Ishikawa (cell line): ENCODE data around the gene ABAT.

Experiments
- CEBPB ChIP-seq: IDR thresholded peaks from 2 replicates; pipeline ENCODE4 v1.6.1; 2012
- CREB1 ChIP-seq: IDR thresholded peaks from 2 replicates; pipeline ENCODE4 v1.6.1; 2012; ENCODE audit warnings: low read depth
- EGR1 ChIP-seq: IDR thresholded peaks from 2 replicates; pipeline ENCODE4 v1.6.1; 2012
- EP300 ChIP-seq: IDR thresholded peaks from 2 replicates; pipeline ENCODE4 v1.6.1; 2012; ENCODE audit warnings: borderline replicate concordance
- FOXM1 ChIP-seq: IDR thresholded peaks from 2 replicates; pipeline ENCODE4 v1.6.1; 2012; ENCODE audit warnings: low read depth, borderline replicate concordance
- MAX ChIP-seq: IDR thresholded peaks from 2 replicates; pipeline ENCODE4 v1.6.1; 2012
- NFIC ChIP-seq: IDR thresholded peaks from 2 replicates; pipeline ENCODE4 v1.6.1; 2012
- RAD21 ChIP-seq: IDR thresholded peaks from 2 replicates; pipeline ENCODE4 v1.6.1; 2012; ENCODE audit warnings: low read depth
- REST ChIP-seq: IDR thresholded peaks from 2 replicates; pipeline ENCODE4 v1.6.1; 2012; ENCODE audit warnings: low read depth, mild to moderate bottlenecking
- TAF1 ChIP-seq: IDR thresholded peaks from 2 replicates; pipeline ENCODE4 v1.6.1; 2012; ENCODE audit warnings: low read depth, mild to moderate bottlenecking
- TCF12 ChIP-seq: IDR thresholded peaks from 2 replicates; pipeline ENCODE4 v1.6.1; 2012; ENCODE audit warnings: low read depth
- TEAD4 ChIP-seq: IDR thresholded peaks from 2 replicates; pipeline ENCODE4 v1.6.1; 2012
- USF1 ChIP-seq: IDR thresholded peaks from 2 replicates; pipeline ENCODE4 v1.6.1; 2012
- YY1 ChIP-seq: IDR thresholded peaks from 2 replicates; pipeline ENCODE4 v1.6.1; 2012; ENCODE audit warnings: low read depth
- ZBTB7A ChIP-seq: IDR thresholded peaks from 2 replicates; pipeline ENCODE4 v1.6.1; 2012; ENCODE audit warnings: low read depth

The ABAT gene

GRCh38 chr16:8814095-8814806 lies 139.8 kb downstream of the ABAT start:
- no peak for TF ChIP-seq TAF1
- TF ChIP-seq CREB1, result no peak
- TF ChIP-seq RAD21, result no peak
- TF ChIP-seq CEBPB, result no peak
- TF ChIP-seq USF1, result no peak
- TF ChIP-seq TCF12, result no peak
- no peak for TF ChIP-seq EGR1

- no peak for TF ChIP-seq USF1
- no peak for TF ChIP-seq FOXM1
- TF ChIP-seq ZBTB7A, result no peak
- no peak for TF ChIP-seq REST
- TF ChIP-seq TEAD4, result no peak
- TF ChIP-seq NFIC, result no peak
- TF ChIP-seq CREB1, result no peak
- no peak for TF ChIP-seq TAF1
- TF ChIP-seq RAD21, result no peak
- TF ChIP-seq TCF12, result no peak
- no peak for TF ChIP-seq EP300
- TF ChIP-seq EGR1, result no peak
- no peak for TF ChIP-seq MAX
- no peak for TF ChIP-seq YY1
- TF ChIP-seq CEBPB, result no peak
Observed at GRCh38 chr16:8816967-8817655, 142.7 kb downstream of the ABAT start.

GRCh38 chr16:8818504-8819270 lies 144.3 kb downstream of the ABAT start:
- no peak for TF ChIP-seq CREB1
- TF ChIP-seq MAX, result no peak
- no peak for TF ChIP-seq EGR1
- no peak for TF ChIP-seq RAD21
- no peak for TF ChIP-seq FOXM1
- no peak for TF ChIP-seq CEBPB

GRCh38 chr16:8819411-8820034 lies 145.1 kb downstream of the ABAT start:
- no peak for TF ChIP-seq NFIC
- TF ChIP-seq TCF12, result no peak
- TF ChIP-seq FOXM1, result no peak
- TF ChIP-seq EP300, result no peak
- no peak for TF ChIP-seq CREB1
- TF ChIP-seq MAX, result no peak
- TF ChIP-seq ZBTB7A, result no peak
- TF ChIP-seq YY1, result no peak
- TF ChIP-seq EGR1, result no peak
- no peak for TF ChIP-seq RAD21
- no peak for TF ChIP-seq REST
- no peak for TF ChIP-seq TAF1
- no peak for TF ChIP-seq CEBPB

- TF ChIP-seq ZBTB7A, result no peak
- no peak for TF ChIP-seq USF1
- no peak for TF ChIP-seq TAF1
- no peak for TF ChIP-seq MAX
- no peak for TF ChIP-seq YY1
- TF ChIP-seq EGR1, result no peak
- TF ChIP-seq EP300, result no peak
- TF ChIP-seq CEBPB, result no peak
- TF ChIP-seq NFIC, result no peak
- TF ChIP-seq REST, result no peak
- no peak for TF ChIP-seq RAD21
- TF ChIP-seq TEAD4, result no peak
- TF ChIP-seq FOXM1, result no peak
- TF ChIP-seq CREB1, result no peak
- no peak for TF ChIP-seq TCF12
Observed at GRCh38 chr16:8822403-8822802, 148.0 kb downstream of the ABAT start.
